ENCODE results near the gene CDAN1. TPM values are rescaled to one million over a fixed set of nuclear protein-coding genes. Genes with fewer than 3 reads are reported as not detected.
"Not testable (repeated sequence)": the region's sequence is repeated elsewhere in the genome, so short reads cannot be mapped to it uniquely, and the experiment has no call there.

The CDAN1 gene
- 9.7 TPM for polyA plus RNA-seq (2013, experiment 1 of 2; ENCODE audit: insufficient read length)
- polyA plus RNA-seq (2013, experiment 2 of 2; ENCODE audit: insufficient read length): 5.8 TPM

- DNase-seq: peak; percentile 86
These were observed at the start of gene CDAN1 for GRCh38 chr15:42736793-42737528. Gene CDAN1, minus strand, starts transcription at chr15:42737128. Its CDS starts 26 bp downstream, at chr15:42737102.

GRCh38 chr15:42785569-42785968 lies 48.6 kb upstream of the CDAN1 start:
- DNase-seq: no peak

GRCh38 chr15:42784705-42785104 lies 47.8 kb upstream of the CDAN1 start:
- no peak for DNase-seq

- no peak for DNase-seq
These were observed 45.8 kb upstream of the CDAN1 start for GRCh38 chr15:42782716-42783115.

- DNase-seq: no peak
These were observed 38.5 kb upstream of the CDAN1 start for GRCh38 chr15:42775416-42775815.

GRCh38 chr15:42772901-42773300 lies 36.0 kb upstream of the CDAN1 start:
- DNase-seq: no peak

- DNase-seq: no peak
These were observed 35.2 kb upstream of the CDAN1 start for GRCh38 chr15:42772144-42772543.

GRCh38 chr15:42766109-42766508 lies 29.2 kb upstream of the CDAN1 start:
- not testable (repeated sequence) for DNase-seq

GRCh38 chr15:42764154-42764731 lies 27.3 kb upstream of the CDAN1 start:
- not testable (repeated sequence) for DNase-seq

GRCh38 chr15:42761813-42762212 lies 24.9 kb upstream of the CDAN1 start:
- DNase-seq: not testable (repeated sequence)

- DNase-seq: no peak
These were observed 23.8 kb upstream of the CDAN1 start for GRCh38 chr15:42760759-42761158.

GRCh38 chr15:42759093-42759492 lies 22.2 kb upstream of the CDAN1 start:
- DNase-seq: no peak

GRCh38 chr15:42750306-42750705 lies 13.4 kb upstream of the CDAN1 start:
- no peak for DNase-seq

GRCh38 chr15:42749266-42749665 lies 12.3 kb upstream of the CDAN1 start:
- DNase-seq: no peak

GRCh38 chr15:42744195-42744594 lies 7.3 kb upstream of the CDAN1 start:
- no peak for DNase-seq

- no peak for DNase-seq
These were observed 5.2 kb upstream of the CDAN1 start for GRCh38 chr15:42742149-42742548.

GRCh38 chr15:42741710-42742109 lies 4.8 kb upstream of the CDAN1 start:
- peak; percentile 19 for DNase-seq

- DNase-seq: no peak
These were observed 801 bp upstream of the CDAN1 start for GRCh38 chr15:42737529-42738328.

GRCh38 chr15:42736178-42736792 lies 643 bp downstream of the CDAN1 start:
- DNase-seq: peak; percentile 16

- DNase-seq: no peak
These were observed 1.4 kb downstream of the CDAN1 start for GRCh38 chr15:42735382-42736165.

GRCh38 chr15:42734076-42734672 lies 2.8 kb downstream of the CDAN1 start:
- no peak for DNase-seq

- DNase-seq: no peak
These were observed 3.9 kb downstream of the CDAN1 start for GRCh38 chr15:42733027-42733426.
